HG03520 (cell line): Measurements from ENCODE around the gene TBCE.
"Not testable (repeated sequence)": the region's sequence is repeated elsewhere in the genome, so short reads cannot be mapped to it uniquely, and the experiment has no call there.

Experiments
- ATAC-seq: cut with Tn5 transposase; IDR thresholded peaks from one replicate; pipeline ENCODE4 v1.9.1; 2021; ENCODE audit warnings: mild to moderate bottlenecking, moderate library complexity; ENCODE audit not compliant: unreplicated experiment

TBCE gene

DNA sequence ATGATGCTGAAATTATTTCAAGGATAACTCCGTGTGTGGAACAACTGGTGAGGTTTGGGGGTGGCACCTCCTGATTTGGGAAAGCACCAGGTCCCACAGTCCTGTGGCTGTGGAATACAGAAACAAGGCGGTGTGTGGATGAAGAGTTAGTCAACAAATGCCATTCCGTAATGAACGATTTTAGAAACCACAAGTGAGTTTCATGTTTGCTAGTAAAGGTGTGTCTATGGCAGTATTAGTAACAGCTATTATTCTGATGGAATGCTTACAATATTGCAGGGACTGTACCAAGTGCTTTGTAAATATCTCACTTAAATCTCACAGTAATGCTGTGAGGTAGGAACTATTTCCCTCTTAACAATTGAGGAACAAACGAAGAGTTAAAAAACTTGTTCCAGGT lies 83.2 kb downstream of the TBCE start:
- ATAC-seq, result no peak

DNA sequence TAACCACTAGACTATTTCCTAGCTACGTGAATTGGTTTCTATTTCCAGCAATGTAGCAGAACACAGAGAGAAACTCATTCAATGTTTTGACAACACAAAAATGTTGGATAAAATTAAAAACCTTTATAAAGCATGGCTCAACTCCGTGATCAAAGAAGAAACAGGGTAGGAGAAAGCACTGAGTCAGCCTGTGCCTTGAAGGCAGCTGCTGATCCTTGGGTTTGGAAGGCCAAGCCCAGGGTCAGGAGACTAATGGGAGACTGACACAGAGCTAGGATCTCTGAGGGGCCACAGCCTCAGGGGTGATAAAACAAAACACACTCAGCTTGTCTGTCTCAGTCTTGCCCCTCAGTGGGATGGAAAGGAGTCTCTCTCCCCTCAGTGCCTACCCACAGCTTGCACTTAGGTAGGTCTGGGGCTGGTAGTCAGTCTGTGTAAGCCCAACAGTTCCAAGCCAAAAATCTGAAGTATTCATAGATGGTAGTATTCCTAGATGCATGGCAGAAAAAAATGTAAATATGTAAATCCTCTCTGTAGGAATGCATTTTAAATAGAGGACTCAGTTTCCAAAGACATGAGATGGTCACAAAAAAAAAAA lies 83.8 kb downstream of the TBCE start:
- ATAC-seq, result no peak

GRCh38 chr1:235454021-235454420 lies 86.8 kb downstream of the TBCE start:
- ATAC-seq, result no peak

GRCh38 chr1:235455097-235455496 lies 87.9 kb downstream of the TBCE start:
- no peak for ATAC-seq

DNA sequence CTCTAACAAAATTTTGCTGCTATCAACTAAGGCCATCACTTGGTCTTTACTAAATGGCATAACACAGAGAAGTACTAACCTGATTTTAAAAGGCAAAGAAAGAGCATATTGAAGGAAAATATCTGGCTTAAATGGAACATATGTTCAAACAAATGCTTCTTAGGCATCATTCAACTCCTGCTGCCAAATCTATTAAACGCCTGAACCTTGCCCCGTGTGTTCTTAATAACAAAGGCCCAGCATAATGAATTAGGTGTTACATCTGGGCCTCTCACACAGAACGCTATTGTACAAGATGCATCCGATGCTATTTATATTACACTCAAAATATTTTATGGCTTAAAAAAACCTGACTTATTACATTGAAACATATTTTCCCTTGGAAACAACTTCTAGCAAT lies 88.6 kb downstream of the TBCE start:
- ATAC-seq, result no peak

- ATAC-seq, result not testable (repeated sequence)
Measured at GRCh38 chr1:235457856-235458255, 90.6 kb downstream of the TBCE start.

- ATAC-seq, result no peak
Measured at GRCh38 chr1:235460770-235461169, 93.5 kb downstream of the TBCE start.

DNA sequence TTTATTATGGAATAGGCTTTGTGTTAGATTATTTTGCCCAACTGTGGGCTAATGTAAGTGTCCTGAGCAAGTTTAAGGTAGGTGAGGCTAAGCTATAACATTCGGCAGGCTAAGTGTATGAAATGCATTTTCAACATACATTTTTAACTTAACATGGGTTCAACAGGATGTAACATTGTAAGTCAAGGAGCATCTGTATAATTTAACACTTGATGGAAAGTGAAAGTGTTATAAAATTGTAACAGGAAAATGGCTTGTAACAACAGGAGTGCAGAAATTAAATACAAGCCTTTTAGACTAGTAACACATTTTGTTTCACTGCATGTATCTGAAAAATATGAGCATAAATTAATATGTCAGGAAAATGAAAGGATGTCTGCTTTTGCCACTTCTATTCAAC lies 94.7 kb downstream of the TBCE start:
- no peak for ATAC-seq

- ATAC-seq, result not testable (repeated sequence)
Measured at GRCh38 chr1:235462832-235463231, 95.6 kb downstream of the TBCE start.

DNA sequence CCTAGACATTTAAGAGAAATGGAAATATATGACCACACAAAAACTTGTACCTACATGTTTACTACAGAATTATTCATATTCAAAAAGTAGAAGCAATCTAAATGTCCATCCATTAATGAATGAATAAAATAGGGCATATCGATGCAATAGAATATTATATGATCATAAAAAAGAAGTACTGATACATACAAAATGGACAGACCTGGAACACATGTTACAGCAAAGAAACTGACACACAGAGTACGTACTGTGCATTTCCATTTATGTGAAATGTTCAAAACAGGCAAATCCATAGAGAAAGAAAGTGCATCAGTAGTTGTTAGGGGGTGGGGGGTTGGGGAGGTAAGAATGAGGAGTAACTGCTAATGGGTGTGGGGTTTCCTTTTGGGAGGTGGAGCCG lies 97.8 kb downstream of the TBCE start:
- no peak for ATAC-seq

DNA sequence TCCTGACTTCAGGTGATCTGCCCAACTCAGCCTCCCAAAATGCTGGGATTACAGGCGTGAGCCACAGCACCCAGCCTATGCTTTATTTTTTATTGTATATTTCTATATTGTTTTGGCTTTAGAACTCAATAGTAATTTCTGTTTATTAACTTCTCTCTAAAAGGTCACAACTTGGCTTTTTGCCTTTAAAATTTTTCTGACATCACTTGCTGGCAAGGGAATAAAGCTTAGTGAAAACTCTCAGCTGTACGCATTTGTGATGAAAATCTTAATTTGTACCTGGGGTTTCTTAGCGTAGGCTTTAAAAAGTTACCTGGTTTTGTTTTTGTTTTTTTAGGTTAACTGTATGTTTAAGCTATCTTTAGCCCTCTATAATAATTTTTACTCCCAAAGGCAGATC lies 100.8 kb downstream of the TBCE start:
- ATAC-seq, result no peak

DNA sequence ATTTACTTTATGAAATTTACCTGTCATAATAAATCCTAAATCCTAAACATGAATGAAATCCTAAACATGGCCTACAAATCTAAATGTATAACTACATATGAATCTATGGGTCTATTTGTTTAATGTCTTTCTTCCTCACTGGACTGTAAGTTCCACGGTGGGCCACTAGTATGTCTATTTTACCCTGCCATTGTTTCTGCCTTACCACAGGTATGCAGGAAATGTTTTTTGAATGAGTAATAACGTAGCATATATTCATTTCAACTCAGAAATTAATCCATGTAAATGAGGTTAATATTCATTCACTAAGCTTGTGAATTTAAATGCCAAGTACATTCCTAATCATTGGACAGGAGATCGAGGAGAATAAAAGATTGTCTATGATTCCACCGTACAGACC lies 101.7 kb downstream of the TBCE start:
- no peak for ATAC-seq

GRCh38 chr1:235469897-235470296 lies 102.7 kb downstream of the TBCE start:
- ATAC-seq, result not testable (repeated sequence)

DNA sequence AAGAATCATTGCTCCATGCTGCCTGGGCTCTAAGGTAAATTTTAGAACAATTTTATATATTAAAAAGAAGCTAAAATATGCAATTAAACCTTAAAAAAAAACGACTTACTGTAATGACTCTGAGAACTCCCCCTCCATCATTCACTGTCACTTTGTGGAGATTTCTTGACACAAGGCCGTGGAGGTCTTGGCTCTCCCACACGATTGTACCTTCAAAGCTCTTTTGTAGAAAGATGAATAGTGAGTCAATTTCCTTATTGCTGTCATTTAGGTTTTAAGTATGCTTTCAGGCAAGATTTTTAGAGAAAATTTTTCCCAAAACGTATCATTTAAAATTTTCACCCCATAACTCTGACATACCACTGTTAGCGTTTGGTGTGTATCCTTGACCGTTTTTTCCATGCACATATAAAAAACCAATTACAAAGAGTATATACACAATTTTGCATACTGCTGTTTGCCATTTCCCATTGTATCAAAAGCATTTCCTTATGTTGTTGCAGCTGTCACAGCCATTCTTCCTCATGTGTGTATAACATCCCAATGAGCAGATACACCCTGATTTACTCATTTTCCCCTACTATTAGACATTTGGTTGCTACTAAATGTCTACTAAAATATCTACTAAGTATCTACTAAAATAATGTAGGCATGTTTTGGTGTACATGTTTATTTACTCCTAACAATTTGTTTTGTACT lies 103.7 kb downstream of the TBCE start:
- ATAC-seq, result no peak

GRCh38 chr1:235473806-235474205 lies 106.6 kb downstream of the TBCE start:
- ATAC-seq, result no peak

DNA sequence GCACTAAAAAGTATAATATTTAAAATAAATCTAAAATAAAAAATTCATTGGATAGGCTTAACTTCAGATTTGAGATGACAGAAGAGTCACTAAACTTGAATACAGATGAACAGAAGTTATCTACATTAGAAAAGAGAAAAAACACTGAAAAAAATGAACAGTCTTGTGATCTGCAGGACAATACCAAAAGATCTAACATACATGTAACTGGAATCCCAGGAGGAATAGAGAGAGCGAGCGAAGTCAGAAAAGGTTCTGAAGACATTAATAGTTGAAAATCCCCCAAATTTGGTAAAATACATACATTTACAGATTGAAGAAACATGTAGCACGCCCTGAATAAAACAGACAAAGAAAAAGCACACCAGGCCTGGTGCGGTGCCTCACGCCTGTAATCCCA lies 115.9 kb downstream of the TBCE start:
- ATAC-seq, result no peak

GRCh38 chr1:235485558-235485957 lies 118.3 kb downstream of the TBCE start:
- no peak for ATAC-seq

GRCh38 chr1:235486321-235486720 lies 119.1 kb downstream of the TBCE start:
- ATAC-seq, result no peak

GRCh38 chr1:235491644-235492043 lies 124.4 kb downstream of the TBCE start:
- no peak for ATAC-seq

GRCh38 chr1:235494531-235494930 lies 127.3 kb downstream of the TBCE start:
- no peak for ATAC-seq

DNA sequence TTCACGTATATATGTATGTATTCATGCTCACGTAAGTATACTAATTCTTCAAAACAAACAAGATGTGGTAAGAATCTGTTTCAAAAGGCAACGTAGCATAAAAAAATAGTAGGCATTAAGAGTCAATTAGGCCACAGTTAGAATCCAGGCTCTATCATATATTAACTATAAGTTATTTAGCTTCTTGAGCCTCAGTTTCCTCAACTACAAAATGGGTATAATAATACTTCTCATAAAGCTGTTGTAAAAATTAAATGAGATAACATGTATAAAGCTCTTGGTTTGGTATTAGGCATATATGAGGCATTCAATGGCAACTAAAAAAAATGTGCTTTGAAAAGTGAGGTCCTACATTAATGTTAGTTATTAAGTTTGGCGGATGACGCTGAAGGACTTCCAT lies 127.8 kb downstream of the TBCE start:
- ATAC-seq, result no peak

- ATAC-seq, result no peak
Measured at GRCh38 chr1:235495551-235495950, 128.3 kb downstream of the TBCE start.

DNA sequence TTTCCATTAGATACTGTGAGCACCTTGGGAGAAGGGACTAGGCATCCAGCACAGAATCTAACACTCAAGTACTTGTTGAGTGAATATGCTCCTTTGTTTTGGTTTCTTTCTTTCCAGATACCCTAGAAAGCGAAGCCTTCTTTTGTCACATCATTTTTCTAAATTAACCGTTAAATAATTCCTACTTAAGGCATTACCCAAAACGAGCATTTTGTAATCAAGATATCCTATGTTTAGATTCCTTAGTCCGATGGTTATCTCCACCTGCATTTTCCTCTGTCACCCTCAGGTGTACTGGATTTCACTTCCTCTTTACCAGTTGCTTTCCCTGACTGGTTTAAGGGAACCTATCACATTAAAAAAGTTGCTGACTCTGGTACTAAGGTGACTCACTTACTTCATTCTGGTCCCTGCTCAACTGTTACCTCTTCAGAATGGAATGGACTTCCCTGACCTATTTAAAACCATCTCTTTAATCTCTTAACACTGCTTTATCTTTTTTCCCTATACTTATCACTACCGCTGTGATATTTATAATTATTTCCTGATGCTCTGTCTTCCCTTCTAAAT lies 133.8 kb downstream of the TBCE start:
- no peak for ATAC-seq
